GM23338 (cell line): ENCODE results near the gene EVL. TPM values are rescaled to one million over a fixed set of nuclear protein-coding genes. Genes with fewer than 3 reads are reported as not detected.

ENCODE experiments used
- ATAC-seq: fragments of 200-7000 bp; cut with Tn5 transposase; 3 replicates; pipeline ENCODE4 v1.9.1; 2020
- DNase-seq: peaks from one replicate; pipeline ENCODE4 v3.0.0-alpha.2; 2015; ENCODE audit warnings: low spot score
- H2AFZ ChIP-seq: fragments of 200-600 bp; sonication (generic); 2 replicates; pipeline ENCODE4 v1.8.0; 2016; ENCODE audit warnings: antibody characterized with exemption, mild to moderate bottlenecking, moderate library complexity
- H3F3A ChIP-seq: fragments of 200-600 bp; sonication (generic); replicated peaks from 2 replicates; pipeline ENCODE4 v1.8.0; 2017; ENCODE audit warnings: antibody characterized with exemption, mixed run types, low read depth
- H3K27ac ChIP-seq: fragments of 200-600 bp; sonication (generic); 2 replicates; pipeline ENCODE4 v1.6.1; 2016; ENCODE audit warnings: low read depth
- H3K27me3 ChIP-seq: fragments of 200-600 bp; sonication (generic); 2 replicates; pipeline ENCODE4 v1.8.0; 2016; ENCODE audit warnings: mild to moderate bottlenecking, mixed run types, moderate library complexity; ENCODE audit not compliant: insufficient read depth
- H3K36me3 ChIP-seq: fragments of 200-600 bp; sonication (generic); 2 replicates; pipeline ENCODE4 v1.8.0; 2016; ENCODE audit warnings: mild to moderate bottlenecking; ENCODE audit not compliant: insufficient read depth
- H3K4me1 ChIP-seq: fragments of 200-600 bp; sonication (generic); 2 replicates; pipeline ENCODE4 v1.8.0; 2016; ENCODE audit warnings: mild to moderate bottlenecking, moderate library complexity; ENCODE audit not compliant: insufficient read depth
- H3K4me2 ChIP-seq: fragments of 200-600 bp; sonication (generic); 2 replicates; pipeline ENCODE4 v1.7.1; 2017; ENCODE audit warnings: mixed run types
- H3K4me3 ChIP-seq: fragments of 200-600 bp; sonication (generic); 2 replicates; pipeline ENCODE4 v1.6.1; 2016; ENCODE audit warnings: mixed run types
- H3K79me2 ChIP-seq: fragments of 200-600 bp; sonication (generic); replicated peaks from 2 replicates; pipeline ENCODE4 v1.8.0; 2017; ENCODE audit warnings: mild to moderate bottlenecking; ENCODE audit not compliant: insufficient read depth
- H3K9me2 ChIP-seq: fragments of 200-600 bp; sonication (generic); 2 replicates; pipeline ENCODE4 v1.8.0; 2017; ENCODE audit not compliant: insufficient read depth
- H4K20me1 ChIP-seq: fragments of 200-600 bp; sonication (generic); replicated peaks from 2 replicates; pipeline ENCODE4 v1.8.0; 2017; ENCODE audit warnings: mild to moderate bottlenecking; ENCODE audit not compliant: insufficient read depth
- H3K27ac Mint-ChIP-seq: 2 replicates; pipeline ENCODE4 v1.8.0; 2020; ENCODE audit warnings: inconsistent platforms, mild to moderate bottlenecking, moderate library complexity, mixed read lengths
- H3K27me3 Mint-ChIP-seq: 3 replicates; pipeline ENCODE4 v1.8.0; 2022; ENCODE audit warnings: low read depth, mild to moderate bottlenecking, moderate library complexity, mixed read lengths, inconsistent platforms; ENCODE audit not compliant: insufficient read depth, poor library complexity
- H3K36me3 Mint-ChIP-seq: 3 replicates; pipeline ENCODE4 v1.8.0; 2021; ENCODE audit warnings: low read depth, mild to moderate bottlenecking, inconsistent platforms, moderate library complexity, mixed read lengths
- H3K4me1 Mint-ChIP-seq: 3 replicates; pipeline ENCODE4 v1.8.0; 2020; ENCODE audit warnings: mild to moderate bottlenecking, inconsistent platforms, mixed read lengths
- H3K4me3 Mint-ChIP-seq: 3 replicates; pipeline ENCODE4 v1.8.0; 2021; ENCODE audit warnings: moderate library complexity, mild to moderate bottlenecking, inconsistent platforms, mixed read lengths
- H3K9me3 Mint-ChIP-seq: 3 replicates; pipeline ENCODE4 v1.8.0; 2020; ENCODE audit warnings: moderate library complexity, mild to moderate bottlenecking, inconsistent platforms, mixed read lengths
- CREB1 ChIP-seq: fragments of 250-450 bp; sonication (Bioruptor Pico); IDR thresholded peaks from 2 replicates; pipeline ENCODE4 v1.5.0; 2020; ENCODE audit warnings: low read depth, mild to moderate bottlenecking, moderate library complexity
- EZH2 ChIP-seq: fragments of 200-600 bp; sonication (generic); IDR thresholded peaks from one replicate; pipeline ENCODE4 v1.8.0; 2017; ENCODE audit warnings: antibody characterized with exemption, mild to moderate bottlenecking, low read depth; ENCODE audit not compliant: unreplicated experiment
- EZH2phosphoT487 ChIP-seq: fragments of 200-600 bp; sonication (generic); IDR thresholded peaks from one replicate; pipeline ENCODE4 v1.8.1; 2018; ENCODE audit warnings: antibody characterized with exemption; ENCODE audit not compliant: unreplicated experiment
- JUNB ChIP-seq: IDR thresholded peaks from one replicate; pipeline ENCODE4 v1.6.1; 2016; ENCODE audit warnings: antibody characterized with exemption; ENCODE audit not compliant: unreplicated experiment
- NANOG ChIP-seq: IDR thresholded peaks from 2 replicates; pipeline ENCODE4 v1.6.1; 2016; ENCODE audit warnings: antibody characterized with exemption, borderline replicate concordance
- POLR2AphosphoS5 ChIP-seq: IDR thresholded peaks from 2 replicates; pipeline ENCODE4 v1.6.1; 2016; ENCODE audit warnings: antibody characterized with exemption, low read depth
- REST ChIP-seq: IDR thresholded peaks from one replicate; pipeline ENCODE4 v1.6.1; 2018; ENCODE audit warnings: antibody characterized with exemption; ENCODE audit not compliant: unreplicated experiment
- STAT1 ChIP-seq: IDR thresholded peaks from one replicate; pipeline ENCODE4 v1.6.1; 2016; ENCODE audit warnings: antibody characterized with exemption; ENCODE audit not compliant: unreplicated experiment
- ZNF331 ChIP-seq: fragments of 250-450 bp; sonication (Bioruptor Pico); IDR thresholded peaks from 2 replicates; pipeline ENCODE4 v1.5.0; 2020; ENCODE audit warnings: low read depth, mild to moderate bottlenecking, moderate library complexity
- ZNF462 ChIP-seq: fragments of 250-450 bp; sonication (Bioruptor Pico); IDR thresholded peaks from 2 replicates; pipeline ENCODE4 v1.5.0; 2020; ENCODE audit warnings: mild to moderate bottlenecking, moderate library complexity
- polyA plus RNA-seq: library from polyadenylated mRNA; unstranded; fragments of >200 nt; fragmentation: Nextera tagmentation; extraction: Ambion mirVana; gene quantifications from 2 replicates; pipeline ENCODE4 v1.2.1, GENCODE V29; 2016
- total RNA-seq: library from RNA; depleted of rRNA; stranded (reverse); fragments of >200 nt; shearing (Covaris generic); gene quantifications from 2 replicates; pipeline ENCODE4 v1.2.3, GENCODE V29; 2014
- TF ChIP-seq, protein P1 (sequence below): IDR thresholded peaks from 2 replicates; pipeline ENCODE4 v1.6.1; 2016; ENCODE audit warnings: antibody characterized with exemption

The EVL gene
- total and polyA plus RNA-seq, 2 experiments from 2014 or later, result 28.2 to 50.5 TPM

DNA sequence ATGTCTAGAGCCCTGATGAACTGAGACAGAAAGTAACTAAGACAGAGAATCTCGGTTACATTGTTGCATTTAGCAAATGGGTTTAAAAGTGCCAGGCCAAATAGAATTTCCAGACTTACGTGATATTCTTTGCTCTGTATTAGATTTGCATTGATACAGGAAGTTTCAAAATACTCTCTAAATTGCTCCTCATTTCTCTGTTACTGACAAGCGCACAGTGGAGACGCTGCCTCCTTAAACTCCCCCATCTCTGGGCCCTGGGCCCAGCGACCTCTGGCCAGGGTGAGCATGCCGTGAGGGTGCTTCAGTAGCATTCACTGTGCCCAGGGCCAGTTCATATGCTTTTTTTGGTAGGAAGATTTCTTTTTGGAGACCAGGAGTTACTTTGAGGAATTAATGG lies 22.9 kb upstream of the EVL start:
- no peak overlapping the region for H2AFZ ChIP-seq
- H4K20me1 ChIP-seq, result no peaks in the 10 kb centered on the region; the same call in 1 of the 2 replicates
- H3K36me3 ChIP-seq, result no peaks in the 10 kb centered on the region
- Mint-ChIP-seq H3K27me3 (no peaks in the 10 kb centered on the region), H3K36me3 (no peaks in the 10 kb centered on the region), H3K9me3 (no peaks in the 10 kb centered on the region), H3K27ac (no peak overlapping the region), H3K4me3 (no peak overlapping the region), H3K4me1 (peaks cover 5% of the 10 kb centered on the region)
- TF ChIP-seq ZNF462 (no peak), EZH2phosphoT487 (no peak), EZH2 (no peak)
- DNase-seq (no peak), ATAC-seq (no peak)
- H3K4me2 ChIP-seq, result no peak overlapping the region
- H3K27ac ChIP-seq, result no peak overlapping the region
- no peaks in the 10 kb centered on the region for H3K4me1 ChIP-seq
- H3F3A ChIP-seq, result no peaks in the 10 kb centered on the region
- H3K79me2 ChIP-seq, result 0 out of 2 replicates have a peak, but pooled peaks cover 3% of the 10 kb centered on the region
- H3K4me3 ChIP-seq, result no peak overlapping the region
- H3K9me2 ChIP-seq, result no peaks in the 10 kb centered on the region
- H3K27me3 ChIP-seq, result no peaks in the 10 kb centered on the region

DNA sequence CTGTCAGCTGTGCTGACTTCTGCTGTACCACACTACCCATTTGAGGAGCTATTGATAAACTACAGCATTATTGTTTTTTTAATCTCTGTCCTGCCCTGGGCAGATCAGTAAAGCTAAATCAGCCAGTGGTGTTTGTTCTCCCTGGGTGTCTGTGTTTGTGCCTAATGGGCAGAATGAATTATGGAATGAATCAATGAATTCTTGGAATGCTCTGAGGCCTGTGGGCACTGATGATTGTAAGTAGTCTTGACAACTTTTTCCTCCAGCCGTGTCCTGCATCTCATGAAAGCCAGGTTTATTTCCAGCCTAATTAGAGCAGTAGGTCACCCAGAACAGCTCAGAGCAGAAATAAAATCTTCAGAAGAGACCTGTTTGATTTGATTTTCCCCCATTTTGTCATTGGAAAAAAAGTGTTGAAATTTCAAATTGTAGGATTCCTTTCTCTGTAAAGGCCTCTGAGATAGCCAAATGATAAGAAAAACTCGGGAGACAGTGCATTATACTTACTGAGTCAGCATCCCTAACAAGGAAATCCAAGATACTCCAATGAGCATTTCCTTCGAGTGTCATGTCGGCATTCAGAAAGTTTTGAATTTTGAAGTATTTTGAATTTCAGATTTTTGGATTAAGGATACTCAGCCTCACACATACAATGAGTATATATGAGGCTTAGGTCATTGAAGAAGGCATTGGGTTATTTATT lies 19.4 kb upstream of the EVL start:
- H3K27ac Mint-ChIP-seq, result no peak overlapping the region
- no peak for ATAC-seq
- TF ChIP-seq JUNB, result no peak
- no peak for TF ChIP-seq ZNF331 (CRISPR knock-in tag)
- no peak for TF ChIP-seq CREB1
- TF ChIP-seq NANOG, result no peak
- TF ChIP-seq STAT1, result no peak
- TF ChIP-seq, protein P1, sequence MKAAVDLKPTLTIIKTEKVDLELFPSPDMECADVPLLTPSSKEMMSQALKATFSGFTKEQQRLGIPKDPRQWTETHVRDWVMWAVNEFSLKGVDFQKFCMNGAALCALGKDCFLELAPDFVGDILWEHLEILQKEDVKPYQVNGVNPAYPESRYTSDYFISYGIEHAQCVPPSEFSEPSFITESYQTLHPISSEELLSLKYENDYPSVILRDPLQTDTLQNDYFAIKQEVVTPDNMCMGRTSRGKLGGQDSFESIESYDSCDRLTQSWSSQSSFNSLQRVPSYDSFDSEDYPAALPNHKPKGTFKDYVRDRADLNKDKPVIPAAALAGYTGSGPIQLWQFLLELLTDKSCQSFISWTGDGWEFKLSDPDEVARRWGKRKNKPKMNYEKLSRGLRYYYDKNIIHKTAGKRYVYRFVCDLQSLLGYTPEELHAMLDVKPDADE, result no peak
- no peak for TF ChIP-seq REST
- no peak for TF ChIP-seq POLR2AphosphoS5

More for the DNA sequence above, 19.4 kb upstream of the EVL start:
- no peaks in the 10 kb centered on the region; the same call in 2 of the 3 replicates for H3K4me1 Mint-ChIP-seq
- H3K36me3 Mint-ChIP-seq, result no peaks in the 10 kb centered on the region
- peaks cover 4% of the 10 kb centered on the region for H3K27me3 Mint-ChIP-seq
- H3K79me2 ChIP-seq, result 0 out of 2 replicates have a peak, but pooled peaks cover 4% of the 10 kb centered on the region
- no peak for DNase-seq
- no peaks in the 10 kb centered on the region for H3K27me3 ChIP-seq
- no peaks in the 10 kb centered on the region for H3K36me3 ChIP-seq
- H3K4me2 ChIP-seq, result no peak overlapping the region
- H4K20me1 ChIP-seq, result no peaks in the 10 kb centered on the region; the same call in 1 of the 2 replicates
- no peaks in the 10 kb centered on the region for H3K9me3 Mint-ChIP-seq
- no peaks in the 10 kb centered on the region for H3F3A ChIP-seq
- H3K27ac ChIP-seq, result no peak overlapping the region
- no peak overlapping the region for H2AFZ ChIP-seq
- no peaks in the 10 kb centered on the region for H3K4me1 ChIP-seq
- no peaks in the 10 kb centered on the region for H3K9me2 ChIP-seq
- H3K4me3 Mint-ChIP-seq, result no peak overlapping the region
- no peak overlapping the region for H3K4me3 ChIP-seq
